HCT116 (cell line): ENCODE measurements around the gene TLR2.

Experiments used
- CTCF ChIP-seq, 3 experiments: fragments of 200-600 bp in 1 of 3; sonication (generic) in 1 of 3; IDR thresholded peaks in 2 of 3; conservative IDR thresholded peaks in 1 of 3; 2 replicates each; pipeline ENCODE4 v1.5.1; 2012 to 2017; ENCODE audit warnings: low read depth in 2 of 3, low read length in 2 of 3, antibody characterized with exemption in 1 of 3, borderline replicate concordance in 1 of 3, control low read depth in 1 of 3, mild to moderate bottlenecking in 1 of 3, mixed read lengths in 1 of 3, mixed run types in 1 of 3, moderate library complexity in 1 of 3; ENCODE audit not compliant: insufficient read depth in 1 of 3
- EGR1 ChIP-seq: IDR thresholded peaks from 2 replicates; pipeline ENCODE4 v1.6.1; 2012; ENCODE audit warnings: low read depth
- EZH2 ChIP-seq: fragments of 200-600 bp; sonication (generic); IDR thresholded peaks from 2 replicates; pipeline ENCODE4 v1.6.1; 2017; ENCODE audit warnings: antibody characterized with exemption, mixed run types
- EZH2phosphoT487 ChIP-seq: fragments of 200-600 bp; IDR thresholded peaks from 2 replicates; pipeline ENCODE4 v1.6.1; 2018; ENCODE audit warnings: antibody characterized with exemption, borderline replicate concordance
- FOSL1 ChIP-seq: IDR thresholded peaks from 2 replicates; pipeline ENCODE4 v1.6.1; 2012; ENCODE audit warnings: low read depth
- JUND ChIP-seq: IDR thresholded peaks from 2 replicates; pipeline ENCODE4 v1.6.1; 2012
- POLR2A ChIP-seq: IDR thresholded peaks from 2 replicates; pipeline ENCODE4 v1.7.0; 2011; ENCODE audit warnings: borderline replicate concordance; ENCODE audit not compliant: insufficient read depth, insufficient read length; ENCODE audit errors: extremely low read depth
- POLR2AphosphoS5 ChIP-seq: IDR thresholded peaks from 2 replicates; pipeline ENCODE4 v1.6.1; 2011; ENCODE audit warnings: mild to moderate bottlenecking, low read depth, low read length, moderate library complexity
- RAD21 ChIP-seq: IDR thresholded peaks from 2 replicates; pipeline ENCODE4 v1.6.1; 2012; ENCODE audit warnings: low read depth, mild to moderate bottlenecking
- ZNF274 ChIP-seq: fragments of 200-500 bp; sonication (Bioruptor generic); IDR thresholded peaks from 2 replicates; pipeline ENCODE4 v1.6.1; 2014; ENCODE audit warnings: mild to moderate bottlenecking, low read depth, low read length, inconsistent platforms
- TF ChIP-seq, protein P1 (sequence below): IDR thresholded peaks from 2 replicates; pipeline ENCODE4 v1.6.1; 2012
- TF ChIP-seq, protein P2 (sequence below): IDR thresholded peaks from 2 replicates; pipeline ENCODE4 v1.6.1; 2012

DNA sequence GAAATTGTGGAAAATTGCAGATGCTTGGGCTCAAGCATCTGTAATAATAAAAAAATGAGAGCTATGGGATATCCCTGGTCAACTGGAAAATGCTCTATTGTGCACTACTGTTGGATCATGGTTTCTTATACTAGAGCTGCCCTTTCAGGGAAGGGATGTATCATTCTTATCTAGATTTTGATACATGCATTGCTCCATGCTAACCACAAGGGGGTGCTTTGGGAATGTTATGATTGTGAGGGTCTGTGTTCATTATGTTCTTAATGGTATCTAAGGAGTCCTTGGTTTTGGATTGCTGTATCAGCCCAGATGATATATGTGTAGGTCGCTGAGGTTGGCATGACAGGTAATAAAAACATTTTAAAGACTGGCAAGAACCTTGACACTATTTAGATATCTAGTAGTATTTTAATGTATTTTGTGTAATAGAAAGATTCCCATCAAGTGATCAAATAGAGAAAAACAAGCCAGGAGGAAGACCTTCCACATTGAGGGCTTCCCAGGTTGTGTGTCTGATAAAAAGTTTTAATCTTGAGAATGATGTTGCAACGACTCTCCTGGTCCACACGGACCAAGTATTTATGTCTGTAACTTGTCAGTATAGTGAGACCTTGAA, 49.2 kb upstream of the TLR2 start:
- TF ChIP-seq CTCF (IDR thresholded peaks at IDR 0.05 in 2 of 3, conservative IDR thresholded peaks at IDR 0.05 in 1 of 3; ENCODE audit: borderline replicate concordance in 1 of 3, insufficient read depth in 1 of 3, low read depth in 2 of 3, low read length in 2 of 3) (peak; percentile 57 to 73 (median 72); a peak in 5 of 6 replicates), POLR2AphosphoS5 (no peak), EZH2phosphoT487 (no peak), POLR2A (no peak), EZH2 (no peak), RAD21 (peak; percentile 59), ZNF274 (no peak), JUND (no peak), FOSL1 (no peak), EGR1 (no peak)
- TF ChIP-seq, protein P1, sequence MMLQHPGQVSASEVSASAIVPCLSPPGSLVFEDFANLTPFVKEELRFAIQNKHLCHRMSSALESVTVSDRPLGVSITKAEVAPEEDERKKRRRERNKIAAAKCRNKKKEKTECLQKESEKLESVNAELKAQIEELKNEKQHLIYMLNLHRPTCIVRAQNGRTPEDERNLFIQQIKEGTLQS, result no peak
- TF ChIP-seq, protein P2, sequence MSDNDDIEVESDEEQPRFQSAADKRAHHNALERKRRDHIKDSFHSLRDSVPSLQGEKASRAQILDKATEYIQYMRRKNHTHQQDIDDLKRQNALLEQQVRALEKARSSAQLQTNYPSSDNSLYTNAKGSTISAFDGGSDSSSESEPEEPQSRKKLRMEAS, result no peak
